Stomach smooth muscle (tissue), 2 donors: ENCODE results near the gene FANCG.

Experiments used
- H3K27ac ChIP-seq: one replicate; pipeline ENCODE4 v1.7.0; 2013; ENCODE audit warnings: mild to moderate bottlenecking, low read length, inconsistent platforms
- H3K27me3 ChIP-seq, 2 donors: one replicate each; pipeline ENCODE4 v1.7.0; 2013; ENCODE audit warnings: low read length in 2 of 2; ENCODE audit not compliant: insufficient read depth in 2 of 2, control insufficient read depth in 1 of 2
- H3K36me3 ChIP-seq, 2 donors: one replicate each; pipeline ENCODE4 v1.7.0; 2013; ENCODE audit warnings: low read length in 2 of 2; ENCODE audit not compliant: control insufficient read depth in 2 of 2, insufficient read depth in 2 of 2
- H3K4me1 ChIP-seq: one replicate; pipeline ENCODE4 v1.7.0; 2013; ENCODE audit warnings: low read length; ENCODE audit not compliant: control insufficient read depth, insufficient read depth
- H3K4me3 ChIP-seq, 2 donors: one replicate each; pipeline ENCODE4 v1.7.0; 2013; ENCODE audit warnings: low read length in 2 of 2
- H3K9ac ChIP-seq, 2 donors: one replicate each; pipeline ENCODE4 v1.7.0; 2013; ENCODE audit warnings: low read length in 2 of 2, mild to moderate bottlenecking in 1 of 2
- H3K9me3 ChIP-seq, 2 donors: one replicate each; pipeline ENCODE4 v1.7.0; 2013; ENCODE audit warnings: low read length in 2 of 2; ENCODE audit not compliant: control insufficient read depth in 2 of 2
- donor health status: healthy.
- donor health status: Pancreatic carcinoma.

Gene FANCG

DNA sequence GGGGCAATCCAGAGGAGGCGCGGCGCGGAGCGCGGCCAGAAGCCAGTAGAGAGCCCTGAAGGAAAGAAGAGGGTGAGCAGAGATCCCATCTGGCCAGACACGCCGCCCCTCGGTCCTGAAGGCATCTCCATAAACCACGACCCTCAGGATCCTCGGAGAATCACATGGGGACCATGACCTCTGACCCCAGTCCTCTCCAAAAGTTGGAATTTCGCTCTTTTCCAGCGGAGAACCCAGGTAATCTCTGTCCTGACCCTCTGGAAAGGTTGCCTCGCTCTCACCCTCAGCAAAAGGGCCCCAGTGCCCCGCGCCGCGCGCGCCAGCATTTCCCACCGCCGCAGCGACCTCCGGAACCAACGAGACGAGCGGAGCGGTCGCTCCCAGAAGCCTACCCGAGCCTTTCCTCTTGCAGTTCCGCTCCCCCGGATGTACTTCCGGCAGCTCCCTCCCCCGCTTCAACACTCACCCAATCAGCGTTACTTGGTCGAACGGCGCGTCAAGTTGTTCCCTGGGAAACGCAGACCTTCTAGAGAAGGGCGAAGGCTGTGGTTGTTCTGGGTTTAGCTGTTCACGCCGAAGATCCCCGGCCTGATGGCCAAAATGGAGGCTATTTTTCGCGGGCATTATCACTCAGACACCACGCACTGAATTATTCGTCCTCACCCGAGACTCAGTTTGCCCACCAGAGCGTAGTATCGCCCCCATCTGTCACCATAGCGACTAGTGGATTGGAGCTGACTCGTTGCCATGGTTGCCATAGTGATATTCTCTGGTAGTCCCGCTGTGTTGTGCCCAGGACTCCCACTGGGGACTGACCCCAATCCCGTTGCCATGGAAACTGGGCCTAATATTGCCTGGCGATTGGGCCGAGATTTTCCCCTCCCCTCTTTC, 23.3 kb upstream of the FANCG start, which contains the start of gene STOML2:
TSS of gene STOML2 (minus strand) at position 363 of the 891 bp plus-strand sequence. CDS start at position 326, 37 bp downstream.
- Histone ChIP-seq H3K36me3 (peaks cover 27 to 51% of the 10 kb centered on the region in 2 donors), H3K4me3 (peak within 1 kb of the TSS; percentile 83 to 96), H3K9ac (peak within 1 kb of the TSS; percentile 92 to 98), H3K4me1 (peaks cover 25% of the 10 kb centered on the region), H3K27ac (peak within 1 kb of the TSS; percentile 94), H3K27me3 (no peaks in the 10 kb centered on the region), H3K9me3 (no peaks in the 10 kb centered on the region)

DNA sequence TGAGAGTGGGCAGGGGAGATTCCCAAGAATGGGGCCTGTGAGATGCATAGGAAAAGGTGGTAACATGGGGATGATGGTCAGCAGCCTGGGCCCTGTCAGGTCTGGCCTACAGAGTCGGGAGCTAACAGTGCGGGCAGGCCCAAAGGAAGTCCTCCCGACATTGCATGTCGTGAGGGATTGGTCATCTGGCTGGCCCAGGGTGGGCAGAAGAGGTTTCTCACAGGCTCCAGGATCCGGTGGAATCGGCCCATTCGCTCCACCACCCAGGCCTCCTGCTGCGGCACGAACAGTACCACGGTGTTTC, 22.7 kb upstream of the FANCG start:
- peaks cover 25% of the 10 kb centered on the region for H3K4me1 ChIP-seq
- peaks cover 27 to 49% of the 10 kb centered on the region in 2 donors for H3K36me3 ChIP-seq
- H3K9me3 ChIP-seq, result no peaks in the 10 kb centered on the region
- H3K9ac ChIP-seq, result peak overlapping the region; percentile 92 to 98
- H3K27me3 ChIP-seq, result no peaks in the 10 kb centered on the region
- H3K4me3 ChIP-seq, result peak overlapping the region; percentile 83 to 96
- H3K27ac ChIP-seq, result peak overlapping the region; percentile 94

DNA sequence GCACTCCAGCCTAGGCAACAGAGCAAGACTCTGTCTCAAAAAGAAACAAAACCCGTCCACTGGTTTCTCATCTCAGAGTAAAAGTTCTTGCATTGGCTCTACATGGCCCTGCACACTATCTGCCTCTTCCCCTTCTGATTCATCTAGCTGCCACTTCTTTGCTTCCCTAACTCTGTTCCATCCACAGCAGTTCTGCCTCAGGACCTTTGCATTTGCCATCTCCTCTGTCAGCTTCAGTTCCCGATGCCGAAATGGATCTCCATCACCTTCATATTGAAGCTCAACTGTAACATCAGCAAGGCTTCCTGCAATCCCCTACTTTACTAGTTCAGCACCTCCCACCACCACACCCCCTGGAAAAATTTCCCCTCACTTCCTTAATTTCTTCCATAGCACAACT, 17.8 kb upstream of the FANCG start:
- no peak overlapping the region for H3K9ac ChIP-seq
- H3K4me1 ChIP-seq, result peaks cover 24% of the 10 kb centered on the region
- no peaks in the 10 kb centered on the region for H3K27me3 ChIP-seq
- no peak overlapping the region for H3K4me3 ChIP-seq
- H3K27ac ChIP-seq, result no peak overlapping the region
- H3K9me3 ChIP-seq, result no peaks in the 10 kb centered on the region
- H3K36me3 ChIP-seq, result peaks cover 24 to 34% of the 10 kb centered on the region in 2 donors

DNA sequence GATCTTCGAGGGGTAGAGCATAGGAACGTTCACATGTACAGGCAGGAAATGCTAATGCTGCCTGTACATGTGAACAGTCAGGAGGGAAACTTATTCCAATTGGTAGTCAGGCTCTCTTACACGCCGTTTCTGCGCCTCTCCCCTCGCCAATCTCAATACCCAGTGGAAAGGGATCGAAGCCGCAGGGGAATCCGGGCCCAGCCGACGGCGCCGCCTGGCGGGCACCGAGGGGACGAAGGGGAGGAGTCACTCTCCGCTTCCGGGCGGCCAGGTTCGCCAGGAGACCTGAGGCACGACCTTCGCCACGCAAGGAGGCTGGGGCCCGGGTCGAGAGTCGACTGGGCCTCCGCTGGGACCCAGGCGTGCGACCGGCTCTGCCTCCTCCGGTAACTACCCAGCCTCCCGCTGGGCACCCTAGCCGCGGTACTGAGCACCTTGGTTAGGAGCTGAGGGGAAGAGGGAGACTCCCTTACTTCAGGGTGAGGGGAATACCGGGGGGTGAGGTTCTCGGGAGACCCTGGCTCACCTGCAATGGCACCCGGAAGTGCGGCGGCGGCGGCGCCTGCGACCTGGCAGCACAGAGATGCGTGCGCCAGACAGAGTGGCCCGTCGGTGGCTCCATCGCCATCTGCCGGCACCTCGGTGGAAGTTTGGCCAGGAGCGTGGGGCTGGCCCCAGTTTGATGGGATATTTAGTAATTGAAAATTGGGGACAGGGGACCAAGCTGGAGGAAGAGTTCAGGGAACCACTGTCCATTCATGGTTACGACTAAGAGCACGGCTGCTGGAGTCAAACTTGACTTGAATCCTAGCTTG, 16.5 kb upstream of the FANCG start, which contains the start of gene PIGO:
TSS of gene PIGO (minus strand) at position 557 of the 815 bp plus-strand sequence. CDS start 1,026 bp downstream, outside the sequence.
- H3K4me3 ChIP-seq, result peak within 1 kb of the TSS; percentile 96 to 98
- H3K9me3 ChIP-seq, result no peaks in the 10 kb centered on the region
- peak within 1 kb of the TSS; percentile 96 to 98 for H3K9ac ChIP-seq
- peaks cover 11% of the 10 kb centered on the region for H3K4me1 ChIP-seq
- H3K27ac ChIP-seq, result peak within 1 kb of the TSS; percentile 94
- peaks cover 31 to 36% of the 10 kb centered on the region in 2 donors for H3K36me3 ChIP-seq
- H3K27me3 ChIP-seq, result no peaks in the 10 kb centered on the region

DNA sequence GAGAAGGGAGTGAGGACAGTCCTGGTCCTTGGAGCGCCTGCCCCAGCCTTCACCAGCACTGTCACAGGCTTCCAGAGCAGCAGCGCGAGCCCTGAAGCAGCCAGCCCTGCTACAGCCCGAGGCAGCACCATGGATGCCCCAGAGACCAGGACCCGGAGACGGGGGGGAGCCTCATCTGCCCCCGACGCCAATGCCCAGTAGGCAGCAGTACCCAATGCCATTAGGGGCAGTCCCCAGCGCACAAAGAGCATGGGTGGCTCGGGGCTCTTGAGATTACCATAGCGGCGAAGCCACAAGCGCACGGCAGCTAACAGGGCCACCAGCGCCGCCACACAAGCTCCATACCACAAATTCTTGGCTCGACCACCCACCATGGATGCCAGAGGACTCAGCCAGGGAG, 11.8 kb upstream of the FANCG start:
- H3K9me3 ChIP-seq, result no peaks in the 10 kb centered on the region
- H3K27ac ChIP-seq, result no peak overlapping the region
- H3K9ac ChIP-seq, result no peak overlapping the region
- no peak overlapping the region for H3K4me3 ChIP-seq
- no peaks in the 10 kb centered on the region for H3K27me3 ChIP-seq
- peaks cover 9% of the 10 kb centered on the region for H3K4me1 ChIP-seq
- H3K36me3 ChIP-seq, result peaks cover 36 to 49% of the 10 kb centered on the region in 2 donors

DNA sequence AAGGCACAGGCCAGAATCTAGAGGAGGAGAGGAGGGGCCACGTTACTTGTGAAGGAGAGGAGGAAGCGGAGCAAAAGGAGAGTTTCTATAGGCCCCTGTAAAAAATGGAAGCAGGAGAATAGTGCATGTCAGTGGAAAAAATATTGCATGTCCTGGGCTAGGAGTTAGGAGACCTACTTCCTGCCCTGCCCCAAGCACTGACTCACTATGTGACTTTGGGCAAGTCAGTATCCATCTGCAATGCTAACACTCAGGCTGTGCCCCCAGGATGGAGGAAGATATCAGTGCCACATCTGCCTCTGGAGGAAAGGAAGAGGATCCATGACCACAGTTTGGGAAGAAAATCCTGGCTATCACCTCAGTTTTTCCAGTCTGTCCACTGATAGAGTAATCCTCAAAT, 9.7 kb upstream of the FANCG start:
- no peaks in the 10 kb centered on the region for H3K27me3 ChIP-seq
- no peak overlapping the region for H3K27ac ChIP-seq
- peaks cover 36 to 49% of the 10 kb centered on the region in 2 donors for H3K36me3 ChIP-seq
- no peaks in the 10 kb centered on the region for H3K4me1 ChIP-seq
- no peak overlapping the region for H3K9ac ChIP-seq
- no peak overlapping the region for H3K4me3 ChIP-seq
- no peaks in the 10 kb centered on the region for H3K9me3 ChIP-seq

DNA sequence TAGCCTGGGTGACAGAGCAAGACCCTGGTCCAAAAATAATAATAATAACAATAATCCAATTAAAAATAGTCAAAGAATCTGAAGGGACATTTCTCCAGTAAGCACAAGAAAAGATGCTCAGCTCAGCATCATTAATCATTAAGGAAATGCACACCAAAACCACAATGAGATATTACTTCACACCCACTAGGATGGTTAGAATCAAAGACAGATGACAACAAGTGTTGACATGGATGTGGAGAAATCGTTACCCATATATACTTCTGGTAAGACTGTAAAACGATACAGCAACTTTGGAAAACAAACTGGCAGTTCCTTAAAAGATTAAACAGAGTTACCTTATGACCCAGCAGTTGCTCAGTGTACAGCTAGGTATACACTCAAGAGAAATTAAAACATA, 5.3 kb upstream of the FANCG start:
- Histone ChIP-seq H3K27ac (no peak overlapping the region), H3K9me3 (no peaks in the 10 kb centered on the region), H3K36me3 (peaks cover 12 to 21% of the 10 kb centered on the region in 2 donors), H3K4me1 (no peaks in the 10 kb centered on the region), H3K4me3 (no peak overlapping the region), H3K9ac (no peak overlapping the region), H3K27me3 (no peaks in the 10 kb centered on the region)

DNA sequence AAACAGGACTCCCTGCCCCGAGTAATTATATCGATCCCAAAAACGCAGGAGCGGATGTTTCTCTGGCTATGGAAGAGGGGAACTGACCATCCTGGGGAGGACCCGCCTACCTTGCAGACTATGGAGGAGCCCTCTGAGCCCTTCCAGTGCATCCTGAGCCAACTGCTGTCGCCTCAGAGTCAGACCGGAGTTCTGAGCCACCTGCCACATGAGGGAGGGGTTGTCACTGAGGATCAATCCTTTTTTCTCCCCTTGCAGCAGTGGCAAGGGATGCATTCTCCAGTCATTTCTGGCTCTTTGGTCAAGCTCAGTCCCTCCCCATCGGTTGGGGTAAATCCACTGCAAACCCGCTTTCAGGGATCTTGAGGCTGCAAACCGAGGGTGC, 709 bp downstream of the FANCG start:
- peaks cover 18% of the 10 kb centered on the region for H3K4me1 ChIP-seq
- peak overlapping the region; percentile 62 for H3K27ac ChIP-seq
- peaks cover 0 to 9% of the 10 kb centered on the region in 2 donors for H3K36me3 ChIP-seq
- no peaks in the 10 kb centered on the region for H3K27me3 ChIP-seq
- no peaks in the 10 kb centered on the region for H3K9me3 ChIP-seq
- peak overlapping the region; percentile 46 to 74 for H3K9ac ChIP-seq
- H3K4me3 ChIP-seq, result peak overlapping the region; percentile 89 to 90

DNA sequence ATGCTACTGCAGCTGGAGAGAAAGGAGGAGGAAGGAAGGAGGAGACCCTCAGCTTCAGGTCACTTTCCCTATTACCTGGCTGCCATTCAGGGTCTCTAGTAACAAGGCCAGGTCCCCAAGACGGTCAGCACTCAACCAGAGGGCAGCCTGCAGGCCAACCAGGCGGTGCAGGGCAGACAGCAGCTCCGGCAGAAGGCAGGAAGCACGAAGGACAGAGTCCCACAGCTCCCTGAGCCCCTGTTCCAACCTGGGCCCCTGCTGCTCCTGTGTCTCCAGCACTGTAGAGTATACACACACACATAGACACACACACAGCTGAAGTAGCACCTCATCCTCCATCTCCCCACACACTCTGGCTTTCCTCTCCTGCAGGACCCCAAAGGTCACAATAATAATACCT, 1.7 kb downstream of the FANCG start:
- H3K27me3 ChIP-seq, result no peaks in the 10 kb centered on the region
- no peak overlapping the region for H3K4me3 ChIP-seq
- no peak overlapping the region for H3K27ac ChIP-seq
- peaks cover 0 to 9% of the 10 kb centered on the region in 2 donors for H3K36me3 ChIP-seq
- H3K9me3 ChIP-seq, result no peaks in the 10 kb centered on the region
- H3K9ac ChIP-seq, result peak overlapping the region in 1 of 2 donors; percentile 42
- peaks cover 19% of the 10 kb centered on the region for H3K4me1 ChIP-seq

DNA sequence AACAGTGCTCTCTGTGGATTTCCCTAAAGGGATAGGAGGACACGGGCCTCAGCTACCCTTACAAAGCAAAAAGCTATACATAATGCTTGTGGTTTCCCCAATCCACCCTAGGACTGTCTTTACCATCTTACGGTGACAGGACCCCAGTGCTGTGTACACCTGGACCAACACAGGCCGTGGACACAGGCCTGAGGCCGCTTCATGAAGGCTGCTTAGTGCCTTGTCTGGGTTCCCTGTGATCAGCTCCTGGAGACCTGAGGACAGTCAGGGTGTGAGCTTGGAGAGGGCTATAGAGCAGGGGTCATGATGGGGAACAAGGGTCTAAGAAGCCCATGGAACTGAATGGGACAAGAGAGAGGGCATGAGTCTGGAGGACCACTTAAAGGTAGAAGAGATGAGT, 2.9 kb downstream of the FANCG start:
- Histone ChIP-seq H3K27ac (no peak overlapping the region), H3K4me1 (peaks cover 22% of the 10 kb centered on the region), H3K36me3 (peaks cover 0 to 9% of the 10 kb centered on the region in 2 donors), H3K27me3 (no peaks in the 10 kb centered on the region), H3K9me3 (no peaks in the 10 kb centered on the region), H3K4me3 (no peak overlapping the region), H3K9ac (no peak overlapping the region)
